A549 (cell line): Measurements from ENCODE around the gene TUFM.

ENCODE experiments used
- MAX ChIP-seq: IDR thresholded peaks from 2 replicates; pipeline ENCODE4 v1.6.1; 2012
- NPAS2 ChIP-seq: fragments of 250-450 bp; sonication (Bioruptor Pico); IDR thresholded peaks from 2 replicates; pipeline ENCODE4 v1.8.0; 2022; ENCODE audit warnings: mild to moderate bottlenecking, moderate library complexity, borderline replicate concordance

- TF ChIP-seq NPAS2 (CRISPR knock-in tag) (no peak), MAX (no peak)
Observed at GRCh38 chr16:28880955-28881354, 34.8 kb upstream of the TUFM start.
